GM04503 (cell line): ENCODE data around the gene FAM200B.

Experiments
- DNase-seq: peaks from one replicate; pipeline ENCODE4 v3.0.0-alpha.2; 2012; ENCODE audit warnings: low read depth

The FAM200B gene

GRCh38 chr4:15736514-15737050 lies 55.0 kb downstream of the FAM200B start:
- DNase-seq: no peak

GRCh38 chr4:15737255-15737654 lies 55.6 kb downstream of the FAM200B start:
- DNase-seq: no peak

DNA sequence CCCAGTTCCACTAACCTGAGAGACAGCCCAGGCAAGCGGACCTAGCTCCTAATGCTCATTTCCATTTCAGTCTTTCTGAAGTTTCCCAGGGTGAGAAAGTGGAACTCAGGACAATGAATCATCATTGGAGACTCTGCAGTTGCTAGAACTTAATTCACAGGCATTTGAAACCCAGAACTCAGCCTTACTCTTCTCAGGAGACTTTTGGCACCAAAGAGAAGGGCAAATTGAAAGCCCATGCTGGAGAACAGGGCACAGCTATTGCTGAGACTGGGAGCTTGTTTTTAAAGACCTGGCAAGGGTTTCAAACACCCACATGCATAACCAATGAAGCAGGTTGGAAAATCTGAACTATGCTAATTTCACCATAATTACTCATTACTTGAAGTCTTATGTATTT lies 57.2 kb downstream of the FAM200B start:
- no peak for DNase-seq
